Fibroblast of mammary gland (primary cell): ENCODE data around the gene SPATA31D1.
"Not testable (repeated sequence)": the region's sequence is repeated elsewhere in the genome, so short reads cannot be mapped to it uniquely, and the experiment has no call there.

Experiments used
- DNase-seq: peaks from one replicate; pipeline ENCODE4 v3.0.0-alpha.2; 2010; ENCODE audit warnings: low read depth
- H3K4me3 ChIP-seq: 2 replicates; pipeline ENCODE4 v1.5.1; 2011; ENCODE audit warnings: low read depth, mild to moderate bottlenecking, low read length, moderate library complexity; ENCODE audit not compliant: control insufficient read depth
- CTCF ChIP-seq: conservative IDR thresholded peaks from 2 replicates; pipeline ENCODE4 v1.5.1; 2011; ENCODE audit warnings: low read depth, low read length, inconsistent platforms; ENCODE audit not compliant: control insufficient read depth, insufficient read depth

The SPATA31D1 gene

DNA sequence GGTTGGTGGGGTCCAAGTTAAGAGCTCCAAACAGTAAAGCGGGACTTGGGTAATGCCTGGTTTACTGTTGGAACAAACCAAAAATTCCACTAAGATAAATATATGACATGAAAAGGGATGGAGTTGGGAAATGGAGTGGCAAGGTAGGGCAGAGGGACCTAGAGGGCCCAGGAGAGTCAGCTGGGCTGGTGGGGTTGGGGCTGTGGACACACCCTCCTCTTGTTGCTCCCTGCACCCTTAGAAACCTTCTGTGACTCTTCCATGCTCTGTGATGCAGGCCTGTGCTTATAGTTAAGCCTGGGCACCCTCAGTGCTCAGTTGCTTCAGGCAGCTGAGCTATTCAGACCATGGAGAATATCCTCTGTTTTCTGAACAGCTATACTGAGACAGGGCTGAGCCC lies at the start of gene SPATA31D1:
Gene SPATA31D1 (plus strand): TSS at position 301 of the 400 bp plus-strand sequence. CDS start 47 bp downstream, at position 348.
- not testable (repeated sequence) for DNase-seq

DNA sequence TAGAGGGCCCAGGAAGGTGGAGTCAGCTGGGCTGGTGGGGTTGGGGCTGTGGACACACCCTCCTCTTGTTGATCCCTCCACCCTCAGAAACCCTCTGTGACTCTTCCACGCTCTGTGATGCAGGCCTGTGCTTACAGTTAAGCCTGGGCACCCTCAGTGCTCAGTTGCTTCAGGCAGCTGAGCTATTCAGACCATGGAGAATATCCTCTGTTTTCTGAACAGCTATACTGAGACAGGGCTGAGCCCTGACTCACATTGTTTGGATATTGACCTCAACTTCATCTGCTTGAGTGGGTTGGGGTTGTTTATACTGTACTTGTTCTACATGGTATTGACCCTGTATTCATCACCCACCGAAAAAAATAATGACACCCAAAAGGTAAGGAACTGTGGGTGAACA lies 45.2 kb upstream of the SPATA31D1 start, which contains the start of gene SPATA31D3:
Gene SPATA31D3 (plus strand): TSS at position 108 of the 400 bp plus-strand sequence. CDS start 86 bp downstream, at position 194.
- not testable (repeated sequence) for DNase-seq, H3K4me3 ChIP-seq

More for the DNA sequence above, at the start of gene SPATA31D1:
- not testable (repeated sequence) for H3K4me3 ChIP-seq

DNA sequence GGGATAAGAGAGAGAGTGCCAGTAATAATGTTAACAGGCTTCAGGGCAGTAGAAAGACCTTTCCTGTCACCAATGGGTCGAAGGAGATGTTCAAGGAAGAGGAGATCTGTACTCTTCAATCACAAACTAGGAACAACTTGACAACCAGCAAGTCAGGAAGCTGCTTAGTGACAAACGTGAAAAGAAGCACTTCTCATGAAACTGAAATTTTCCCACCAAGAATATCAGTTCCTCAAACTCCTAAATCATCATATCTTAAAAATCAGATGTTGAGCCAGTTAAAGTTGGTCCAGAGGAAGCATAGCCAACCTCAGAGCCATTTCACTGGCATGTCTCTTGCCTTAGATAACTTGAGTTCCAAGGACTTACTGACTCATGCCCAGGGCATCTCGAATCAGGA lies 39.9 kb upstream of the SPATA31D1 start:
- DNase-seq, H3K4me3 ChIP-seq: not testable (repeated sequence)

- DNase-seq = no peak
- no peak for TF ChIP-seq CTCF
- H3K4me3 ChIP-seq = no peak overlapping the region
Observed at GRCh38 chr9:81953096-81953495, 35.5 kb upstream of the SPATA31D1 start.

- no peak for TF ChIP-seq CTCF
- H3K4me3 ChIP-seq = no peak overlapping the region
- DNase-seq = no peak
Observed at GRCh38 chr9:81955625-81956024, 32.9 kb upstream of the SPATA31D1 start.

DNA sequence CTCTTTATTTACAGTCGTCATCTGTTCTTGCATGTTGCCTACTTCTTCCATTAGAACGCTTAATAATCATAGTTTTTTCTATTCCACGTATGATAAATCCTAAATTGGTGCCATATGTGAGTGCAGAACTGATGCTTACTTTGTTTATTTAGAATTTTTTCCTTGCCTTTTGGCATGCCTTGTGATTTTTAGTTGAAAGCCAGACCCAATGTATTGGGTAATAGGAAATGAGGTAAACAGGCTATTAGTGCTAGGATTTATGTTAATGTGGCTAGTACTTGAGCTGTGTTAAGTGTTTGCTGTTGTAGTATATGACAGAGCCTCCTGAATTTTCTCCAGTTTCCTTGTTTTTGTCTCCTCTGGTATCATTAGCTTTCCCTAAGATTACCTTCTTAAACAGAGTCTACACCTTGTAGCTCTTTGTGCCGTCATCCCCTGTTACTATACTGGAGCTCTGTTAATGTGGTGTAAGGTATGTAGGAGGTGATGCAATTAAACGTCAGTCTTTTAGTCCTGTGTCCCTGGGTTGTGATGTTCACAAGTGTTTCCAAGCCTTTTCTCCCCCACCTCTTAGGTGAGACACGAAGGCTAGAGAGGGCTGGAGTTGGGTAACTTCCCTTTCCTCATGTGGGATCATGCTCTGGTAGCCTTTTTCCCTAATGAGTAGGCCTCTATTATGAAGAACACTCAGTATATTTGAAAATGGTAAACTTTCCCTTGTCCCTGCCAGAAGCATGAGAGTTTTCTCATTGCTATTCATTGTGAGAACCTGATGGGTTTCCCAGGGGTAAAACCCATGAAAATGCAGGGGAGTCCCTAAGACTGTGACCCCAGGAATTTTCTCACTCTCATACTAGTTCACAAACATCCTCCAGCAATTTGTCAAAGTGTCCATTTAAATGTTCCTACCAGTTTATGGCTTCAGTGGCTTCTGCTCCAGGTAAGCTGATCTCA lies 24.1 kb upstream of the SPATA31D1 start:
- H3K4me3 ChIP-seq = no peak overlapping the region
- TF ChIP-seq CTCF = no peak
- DNase-seq = peak; percentile 90

DNA sequence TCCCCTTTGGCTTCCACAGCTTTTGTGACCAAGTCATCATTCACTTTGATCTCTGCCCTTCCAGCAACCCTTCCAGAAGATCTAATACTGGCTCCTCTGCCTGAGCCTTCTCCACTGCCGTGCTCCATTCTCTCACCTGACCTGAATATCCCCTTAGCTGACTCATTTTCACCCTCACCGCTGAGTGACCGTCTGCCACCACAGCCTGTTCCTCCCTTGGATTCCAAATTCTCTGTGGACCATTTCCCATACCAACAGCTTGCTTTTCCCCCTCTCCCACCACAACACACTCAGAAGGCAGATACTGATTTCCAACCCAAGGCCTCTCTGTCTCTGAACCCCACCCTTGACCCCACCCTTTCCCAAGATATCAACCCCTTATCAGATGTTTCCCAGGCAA lies 20.5 kb upstream of the SPATA31D1 start:
- H3K4me3 ChIP-seq = no peak overlapping the region
- DNase-seq = no peak
- no peak for TF ChIP-seq CTCF

DNA sequence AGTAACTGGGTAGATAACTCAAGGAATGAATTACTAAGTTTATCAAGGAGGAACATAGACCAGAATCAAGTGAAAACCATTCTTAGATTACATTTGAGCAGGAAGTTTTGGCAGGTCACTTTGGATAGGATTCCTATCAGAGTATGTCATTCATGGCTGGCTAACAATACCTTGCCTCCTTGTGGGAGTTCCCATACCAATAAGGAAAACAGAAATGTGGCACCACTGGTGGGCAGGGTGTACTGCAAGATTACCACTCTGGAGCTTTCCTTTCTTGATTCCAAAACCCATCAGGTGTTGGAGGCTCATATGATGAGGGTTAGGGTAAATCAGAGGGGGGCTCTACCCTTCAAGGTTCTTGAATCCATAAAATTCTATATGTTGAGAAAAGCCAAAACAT lies 18.6 kb upstream of the SPATA31D1 start:
- no peak overlapping the region for H3K4me3 ChIP-seq
- no peak for TF ChIP-seq CTCF
- DNase-seq = peak; percentile 8
